Stimulated activated CD4-positive, alpha-beta T cell treated with anti-CD3 and anti-CD28 coated beads, Interleukin-4, amount 100 ng/mL, for 48 hours (primary cell): Measurements from ENCODE around the gene SFTPA2.
"Not testable (repeated sequence)": the region's sequence is repeated elsewhere in the genome, so short reads cannot be mapped to it uniquely, and the experiment has no call there.

ENCODE experiments used
- DNase-seq, 2 donors: peaks; one replicate each; pipeline ENCODE4 v3.0.0-alpha.2; 2020; ENCODE audit warnings: low read depth in 2 of 2

Gene SFTPA2

DNA sequence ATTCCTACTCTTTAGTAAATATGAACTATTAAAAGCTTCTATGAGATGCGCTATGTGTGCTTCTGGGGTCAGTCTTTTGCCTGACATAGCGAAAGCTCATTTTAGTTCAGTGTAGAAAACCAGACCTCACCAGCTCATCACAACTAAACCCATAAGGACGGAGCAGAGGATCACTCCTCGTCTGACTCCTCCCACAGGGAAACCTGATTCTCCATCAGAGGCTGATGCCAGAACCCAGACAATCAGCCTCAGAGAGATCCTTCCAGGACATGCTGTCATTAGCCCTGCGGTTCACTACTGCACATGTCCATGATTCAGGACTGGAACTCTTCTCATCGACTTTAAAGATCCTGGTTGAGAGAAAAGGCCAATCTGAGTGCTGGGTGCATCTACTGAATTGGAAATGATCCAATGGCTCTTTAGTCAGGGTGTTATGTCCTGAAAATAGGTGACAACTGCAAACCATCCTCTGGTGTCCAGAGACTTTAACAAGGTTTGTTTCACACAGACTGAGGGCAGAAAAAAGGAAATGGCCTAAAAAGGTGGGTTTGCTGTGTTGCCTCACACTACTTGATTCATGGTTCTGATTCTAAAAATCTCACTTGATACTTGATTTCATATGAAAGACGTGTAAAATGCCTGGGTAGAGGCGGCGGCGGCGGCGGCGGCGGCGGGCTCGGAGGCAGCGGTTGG, 48.2 kb downstream of the SFTPA2 start, which contains the start of gene EIF5AL1:
Gene EIF5AL1 (plus strand): TSS at position 643 of the 693 bp plus-strand sequence. CDS start 117 bp downstream, outside the sequence.
- DNase-seq = not testable (repeated sequence)

DNA sequence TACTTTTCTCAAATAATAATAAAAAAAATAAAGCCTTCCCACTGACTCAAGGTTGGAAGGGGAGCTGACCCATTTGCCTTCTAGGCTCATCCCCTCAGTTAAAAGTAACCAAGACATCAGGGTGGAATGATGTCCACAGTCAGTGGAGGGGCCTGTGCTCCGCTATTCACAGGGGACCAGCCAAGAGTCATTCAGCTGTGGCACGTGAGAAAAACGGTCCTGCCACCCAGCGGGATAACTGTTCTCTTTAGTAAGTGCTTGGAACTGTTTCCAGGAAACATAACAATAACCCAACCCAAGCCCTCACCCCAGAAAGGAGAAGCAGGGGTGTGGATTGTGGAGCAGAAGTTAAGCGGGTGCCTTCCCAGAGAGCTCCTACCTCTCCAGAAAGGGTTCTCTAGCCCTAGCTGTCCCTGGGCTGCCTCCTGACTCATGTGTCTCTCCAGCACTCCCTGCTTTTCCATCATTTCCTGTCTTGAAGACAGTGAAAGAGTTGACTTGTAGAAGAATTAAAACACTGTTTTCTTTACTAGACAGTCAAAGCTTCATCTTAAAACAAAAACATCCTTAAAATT, 50.2 kb downstream of the SFTPA2 start:
- not testable (repeated sequence) for DNase-seq

DNA sequence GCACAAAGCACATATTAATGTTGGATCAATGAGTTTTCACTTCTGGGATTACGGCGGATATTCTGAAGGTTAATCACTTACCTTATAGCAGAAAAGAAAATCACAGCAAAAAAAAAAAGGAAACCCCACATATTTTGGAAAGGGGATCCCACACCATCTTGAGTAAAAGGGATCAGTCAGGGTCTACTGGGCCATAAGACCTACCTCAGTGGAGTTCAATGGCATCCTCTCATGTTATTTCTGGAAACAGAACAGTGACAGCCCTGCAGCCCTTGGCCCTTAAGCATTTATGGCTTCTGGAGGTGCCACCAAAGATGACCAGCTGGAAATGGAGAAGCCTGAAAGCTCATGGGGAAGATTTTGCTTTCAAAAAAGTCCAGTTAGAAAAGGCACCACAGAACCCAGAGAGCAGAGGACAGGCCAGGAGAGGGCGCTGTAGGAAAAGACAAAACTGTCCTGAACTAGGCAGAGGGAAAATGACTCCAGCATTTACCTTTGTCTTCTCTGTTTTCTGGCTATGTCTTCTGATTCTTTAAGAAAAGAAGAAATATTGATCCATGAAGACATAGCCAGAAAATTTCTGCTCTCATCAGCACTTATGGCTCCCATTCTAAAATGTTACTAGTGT, 50.8 kb downstream of the SFTPA2 start:
- not testable (repeated sequence) for DNase-seq

DNA sequence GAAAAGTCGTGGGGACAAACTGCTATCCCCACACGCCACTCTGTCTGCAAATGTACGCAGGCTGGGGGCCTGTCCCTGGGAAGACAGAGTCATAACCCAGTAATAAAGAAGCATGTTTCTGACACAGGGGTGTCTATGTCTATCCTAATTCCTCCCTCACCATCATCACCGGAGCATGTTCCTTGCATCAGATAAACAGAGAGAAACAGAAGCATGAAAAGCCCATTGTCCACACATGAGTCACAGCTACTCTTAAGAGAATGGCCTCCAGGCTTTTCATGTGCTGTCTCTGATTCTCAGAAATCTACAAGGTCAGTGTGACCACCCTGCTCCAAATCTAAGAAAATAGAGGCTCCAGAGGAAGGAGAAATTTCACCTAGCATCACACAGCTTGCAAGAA, 52.0 kb downstream of the SFTPA2 start:
- DNase-seq = not testable (repeated sequence)

DNA sequence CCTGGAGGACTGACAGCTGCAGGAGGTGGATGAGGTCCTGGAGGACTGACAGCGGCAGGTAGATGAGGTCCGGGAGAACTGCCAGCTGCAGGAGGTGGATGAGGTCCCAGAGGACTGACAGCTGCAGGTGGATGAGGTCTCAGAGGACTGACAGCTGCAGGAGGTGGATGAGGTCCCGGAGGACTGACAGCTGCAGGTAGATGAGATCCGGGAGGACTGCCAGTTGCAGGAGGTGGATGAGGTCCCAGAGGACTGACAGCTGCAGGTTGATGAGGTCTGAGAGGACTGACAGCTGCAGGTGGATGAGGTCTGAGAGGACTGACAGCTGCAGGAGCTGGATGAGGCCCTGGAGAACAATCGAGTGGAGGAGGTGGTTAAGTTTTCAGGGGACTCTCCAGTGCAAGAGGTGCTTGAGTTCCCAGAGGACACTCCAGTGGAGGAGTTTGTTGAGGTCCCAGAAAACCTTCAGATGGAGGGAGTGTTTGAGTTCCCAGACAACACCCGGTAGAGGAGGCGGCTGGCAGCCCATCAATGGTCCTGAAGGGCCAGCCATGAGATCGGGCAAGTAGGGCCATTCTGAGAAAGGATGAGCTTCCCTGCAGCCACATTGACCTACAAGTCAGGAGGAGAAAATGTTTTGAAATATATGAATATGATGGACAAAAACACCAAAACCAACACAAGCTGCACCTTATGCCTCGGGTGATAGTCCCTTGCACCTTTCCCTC, 52.6 kb downstream of the SFTPA2 start:
- no peak for DNase-seq
